ENCODE measurements around the gene KCNJ16.

Gene KCNJ16

DNA sequence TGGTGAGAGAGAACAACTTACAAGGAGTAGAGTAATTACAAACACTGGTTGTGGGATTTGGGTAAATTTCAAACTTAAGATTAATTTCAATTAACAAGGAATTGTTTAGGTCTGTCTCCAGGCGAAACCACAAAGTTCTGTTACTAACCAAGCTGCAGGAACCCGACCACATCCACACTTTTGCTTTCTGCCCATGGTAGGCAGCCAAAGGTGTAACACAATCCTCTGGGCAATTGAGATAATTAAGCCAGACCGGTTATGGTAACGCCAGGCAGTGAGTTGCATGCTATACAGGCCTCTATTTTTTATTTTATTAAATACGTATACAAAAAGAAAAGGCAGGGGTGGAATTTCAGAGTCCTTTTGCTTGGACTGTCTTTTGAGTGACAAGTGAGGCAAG, 106.4 kb downstream of the KCNJ16 start:
- DNase-seq = no peak

DNA sequence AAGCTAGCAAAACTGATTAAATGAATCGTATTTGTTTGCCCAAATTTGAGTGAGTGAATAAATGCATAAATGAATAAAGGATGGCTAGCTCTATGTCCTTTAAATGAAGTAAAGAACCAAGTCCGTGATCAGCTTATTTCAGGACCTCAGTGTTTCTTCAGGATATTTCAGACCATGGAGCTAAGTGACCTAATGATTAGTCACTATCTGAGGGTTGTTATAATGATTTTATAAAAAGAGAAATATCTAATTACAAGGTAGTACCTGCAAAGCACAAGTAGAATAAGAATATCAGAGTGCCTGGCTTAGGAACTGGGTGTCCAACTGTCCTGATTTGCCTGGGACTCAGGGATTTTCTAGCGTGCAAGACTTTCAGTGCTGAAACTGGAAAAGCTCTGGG, 106.8 kb downstream of the KCNJ16 start:
- no peak for DNase-seq

DNA sequence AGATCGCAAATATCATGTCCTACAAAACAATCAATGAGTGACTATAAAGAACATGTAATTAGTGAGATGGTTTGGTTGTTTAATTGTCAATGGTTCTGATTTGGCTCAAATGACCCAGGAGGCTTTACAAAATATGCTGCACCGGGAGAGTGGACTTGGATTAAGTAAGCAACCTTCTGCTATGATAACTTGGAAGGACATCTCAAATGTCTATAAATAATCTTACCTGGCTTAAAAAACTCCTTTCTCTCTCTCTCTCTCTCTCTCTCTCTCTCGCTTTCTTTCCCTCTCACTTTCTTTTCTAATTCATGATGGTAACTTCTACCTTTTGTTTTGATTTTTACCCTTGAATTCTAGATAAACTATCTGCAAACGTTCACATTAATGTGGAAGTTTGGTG, 108.5 kb downstream of the KCNJ16 start:
- DNase-seq = no peak

DNA sequence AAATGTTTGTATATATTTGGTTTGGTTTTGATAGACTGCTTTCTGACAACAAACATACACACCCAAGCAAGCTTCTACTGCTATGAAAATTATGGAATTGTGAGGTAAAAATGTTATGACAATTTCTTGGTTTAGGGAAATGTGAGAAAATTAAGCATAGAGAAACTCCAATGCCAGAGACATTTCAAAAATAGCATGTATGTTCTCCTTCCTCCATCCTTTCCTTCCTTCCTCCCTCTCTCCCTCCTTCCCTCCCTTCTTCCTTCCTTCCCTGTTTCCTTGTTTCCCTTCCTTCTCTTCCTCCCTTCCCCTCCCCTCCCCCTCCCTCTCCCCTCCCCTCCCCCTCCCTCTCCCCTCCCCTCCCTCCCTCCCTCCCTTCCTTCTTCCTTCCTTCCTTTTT, 109.2 kb downstream of the KCNJ16 start:
- DNase-seq = no peak

DNA sequence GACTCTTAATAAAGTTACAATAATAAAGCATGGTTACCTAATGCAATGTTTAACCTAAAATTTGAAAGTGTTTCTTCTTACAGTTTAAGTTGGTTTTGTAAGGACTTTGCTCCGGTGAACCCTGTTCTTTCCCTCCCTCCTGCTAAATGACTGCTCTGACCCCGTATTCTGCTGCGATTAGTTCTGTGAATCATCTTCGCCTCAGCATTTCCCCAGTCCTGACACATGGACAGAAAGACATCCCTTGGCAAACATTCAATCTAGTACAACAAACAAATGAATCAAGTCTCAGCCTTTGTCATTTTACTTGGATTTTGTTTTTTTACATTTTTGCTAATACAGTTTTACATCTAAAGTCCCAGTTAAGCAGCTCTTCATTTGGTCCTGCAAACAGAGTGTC, 109.7 kb downstream of the KCNJ16 start:
- DNase-seq = no peak

Data from activated CD8-positive, alpha-beta memory T cell treated with anti-CD3 and anti-CD28 coated beads, Interleukin-2, amount 50 U/mL, for 4 hours (primary cell).